Stimulated activated CD8-positive, alpha-beta memory T cell treated with anti-CD3 and anti-CD28 coated beads, Interleukin-4, amount 100 ng/mL, for 48 hours (primary cell): Measurements from ENCODE around the gene ZDHHC1.
"Not testable (repeated sequence)": the region's sequence is repeated elsewhere in the genome, so short reads cannot be mapped to it uniquely, and the experiment has no call there.

Experiments
- DNase-seq: peaks from one replicate; pipeline ENCODE4 v3.0.0-alpha.2; 2020

The ZDHHC1 gene

GRCh38 chr16:67430504-67430976 lies 14.3 kb upstream of the ZDHHC1 start:
- peak; percentile 48 for DNase-seq

DNA sequence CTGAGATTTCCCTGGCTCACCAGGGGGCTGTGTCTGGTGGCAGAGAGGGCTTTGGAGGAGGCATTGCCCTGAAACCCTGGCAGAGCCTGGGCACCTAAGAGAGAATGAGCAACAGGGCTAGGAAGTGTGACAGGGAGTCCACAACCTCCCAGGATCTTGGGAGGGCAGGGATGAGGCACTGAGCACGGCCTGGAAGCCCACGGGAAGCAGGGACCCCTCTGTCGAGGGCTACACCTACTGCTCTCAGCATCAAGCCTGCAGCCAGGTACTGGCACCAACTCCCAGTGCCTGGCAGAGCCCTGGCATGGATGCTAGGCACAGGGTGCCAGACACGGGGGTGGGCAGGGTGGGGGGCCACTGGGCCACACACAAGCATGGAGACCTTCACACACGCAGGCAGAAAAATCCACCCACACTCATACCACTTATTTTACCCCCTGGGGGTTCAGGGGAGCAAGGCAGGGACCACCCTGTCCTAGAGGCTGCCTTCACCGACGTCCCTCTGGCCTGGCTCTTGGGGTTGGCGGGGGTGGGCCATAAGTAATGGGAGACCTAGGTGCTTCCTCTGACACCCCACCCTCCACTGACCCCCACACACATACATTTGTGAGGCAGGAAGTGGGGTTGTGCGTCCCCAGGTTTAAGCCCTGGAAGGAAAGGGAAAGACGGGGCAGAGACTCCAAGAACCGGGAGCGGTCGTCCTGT lies 13.7 kb upstream of the ZDHHC1 start:
- DNase-seq = no peak

DNA sequence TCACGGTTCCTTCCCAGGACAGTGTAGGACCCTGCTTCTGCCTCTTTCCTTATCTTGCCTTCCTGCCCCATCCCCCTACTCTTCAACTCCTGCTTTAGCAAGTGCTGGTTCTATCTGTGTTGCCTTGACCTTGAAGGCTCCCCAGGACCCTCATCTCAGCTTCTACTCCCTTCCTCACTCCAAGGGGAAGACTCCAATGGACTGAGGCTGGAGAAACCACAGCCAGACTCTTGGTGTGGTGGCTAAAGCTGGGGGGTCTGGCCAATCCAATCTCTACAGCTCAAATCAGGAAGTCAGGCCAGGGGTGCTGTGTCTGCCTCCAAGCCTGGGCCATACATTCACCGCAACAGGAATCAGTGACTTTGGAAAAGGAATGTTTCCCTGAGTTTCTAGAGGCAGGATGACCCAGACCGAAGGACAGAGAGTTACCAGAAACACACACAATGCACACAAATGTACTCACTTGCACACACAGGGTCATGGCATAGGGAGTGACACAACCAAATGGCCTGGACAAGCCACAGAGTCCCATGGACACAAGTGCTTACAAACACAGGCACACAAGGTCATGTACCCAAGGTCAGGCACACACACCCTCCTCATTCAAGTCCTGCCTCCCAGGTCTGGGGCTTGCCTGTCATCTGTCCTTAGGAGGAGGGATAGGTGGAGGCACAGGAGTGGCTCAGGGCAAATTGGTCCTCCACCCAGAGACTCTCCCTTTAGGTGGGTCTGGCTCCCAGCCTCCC lies 12.9 kb upstream of the ZDHHC1 start:
- no peak for DNase-seq

GRCh38 chr16:67428146-67428731 lies 12.0 kb upstream of the ZDHHC1 start:
- peak; percentile 79 for DNase-seq

- DNase-seq = no peak
These were observed 10.7 kb upstream of the ZDHHC1 start for GRCh38 chr16:67426950-67427349.

DNA sequence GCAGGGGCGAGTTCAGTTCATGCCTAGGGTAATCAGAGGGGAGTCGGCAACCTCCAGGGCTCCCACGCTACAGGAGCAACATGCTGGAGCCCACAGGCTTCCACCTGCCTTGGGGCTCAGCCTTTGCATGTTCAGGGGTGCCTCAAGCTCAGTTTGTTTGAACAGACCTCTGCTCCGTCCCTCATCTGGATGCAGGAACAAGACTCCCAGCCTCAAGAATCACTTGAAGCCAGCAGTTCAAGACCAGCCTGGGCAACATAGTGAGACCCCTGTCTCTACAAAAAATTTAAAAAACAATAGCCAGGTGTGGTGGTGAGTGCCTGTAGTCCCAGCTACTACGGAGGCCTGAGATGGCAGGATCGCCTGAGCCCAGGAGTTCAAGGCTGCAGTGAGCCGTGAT lies 9.7 kb upstream of the ZDHHC1 start:
- no peak for DNase-seq

DNA sequence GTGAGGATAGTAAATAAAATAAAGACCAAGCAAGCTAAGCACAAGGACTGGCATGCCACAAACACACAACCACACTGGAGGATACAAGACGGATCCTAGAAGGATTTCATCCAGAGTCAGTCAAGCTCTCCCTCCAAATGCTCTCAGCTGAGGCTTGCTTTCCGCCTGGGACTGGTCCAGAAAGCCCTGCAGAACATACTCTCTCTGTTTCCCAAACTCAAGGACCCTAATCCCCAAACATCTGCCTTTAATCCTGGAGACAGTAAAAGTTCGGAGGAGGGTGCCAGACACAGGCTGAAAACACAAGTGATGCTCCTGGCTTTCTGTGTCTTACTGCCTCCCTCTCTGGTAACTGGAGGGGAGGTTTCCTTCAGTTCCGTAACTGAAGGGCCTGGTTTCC lies 9.3 kb upstream of the ZDHHC1 start:
- DNase-seq = no peak

DNA sequence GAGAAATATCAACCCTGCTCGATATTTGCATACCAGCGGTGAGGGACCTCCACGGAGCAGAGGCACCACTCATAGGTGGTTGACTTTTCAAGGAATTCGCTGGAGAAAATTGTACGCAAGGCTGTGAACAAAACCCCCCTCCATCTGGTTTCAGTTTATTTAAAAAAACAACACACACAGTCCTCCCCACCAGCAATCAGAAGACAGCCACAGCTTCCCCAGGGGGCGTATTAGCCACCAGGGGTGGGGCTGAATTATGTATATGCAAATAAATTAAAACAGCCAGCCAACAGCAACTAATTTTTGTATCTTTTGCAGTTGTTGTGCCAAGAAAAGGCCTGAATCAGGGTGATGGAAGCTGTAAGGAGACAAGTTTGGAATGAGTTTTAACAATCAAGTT lies 8.8 kb upstream of the ZDHHC1 start:
- DNase-seq = no peak

DNA sequence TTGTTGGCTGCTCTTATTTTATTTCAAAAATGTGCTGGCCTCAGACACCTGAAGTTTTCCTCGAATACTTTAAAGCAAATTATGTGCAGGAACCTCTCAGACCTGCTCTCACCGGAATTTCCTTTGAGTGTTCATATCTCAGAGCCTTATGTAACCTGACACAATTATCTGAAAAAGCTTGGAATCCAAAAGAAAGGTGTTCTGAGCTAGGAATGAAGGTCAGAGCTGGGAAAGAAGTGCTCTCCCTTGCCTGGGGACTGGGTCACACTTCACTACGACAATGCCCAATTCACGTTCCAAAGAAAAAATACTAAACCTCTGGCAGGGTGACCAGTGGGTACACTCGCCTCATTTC lies 8.0 kb upstream of the ZDHHC1 start:
- no peak for DNase-seq

- DNase-seq = no peak
These were observed 7.5 kb upstream of the ZDHHC1 start for GRCh38 chr16:67423611-67424260.

DNA sequence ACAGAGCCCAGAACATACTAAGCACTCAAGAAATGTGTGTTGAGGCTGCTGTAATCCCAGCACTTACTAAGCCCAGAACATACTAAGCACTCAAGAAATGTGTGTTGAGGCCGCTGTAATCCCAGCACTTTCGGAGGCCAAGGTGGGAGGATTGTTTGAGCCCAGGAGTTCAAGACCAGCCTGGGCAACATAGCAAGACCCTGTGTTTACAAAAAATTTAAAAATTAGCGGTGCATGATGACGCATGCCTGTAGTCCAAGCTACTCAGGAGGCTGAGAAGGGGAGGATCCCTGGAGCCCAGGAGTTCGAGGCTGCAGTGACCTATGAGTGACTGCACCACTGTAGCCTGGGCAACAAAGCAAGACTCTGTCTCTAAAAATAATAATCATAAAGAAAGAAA lies 6.7 kb upstream of the ZDHHC1 start:
- no peak for DNase-seq

GRCh38 chr16:67421030-67421429 lies 4.8 kb upstream of the ZDHHC1 start:
- DNase-seq = no peak

- DNase-seq = no peak
These were observed 3.7 kb upstream of the ZDHHC1 start for GRCh38 chr16:67419931-67420330.

DNA sequence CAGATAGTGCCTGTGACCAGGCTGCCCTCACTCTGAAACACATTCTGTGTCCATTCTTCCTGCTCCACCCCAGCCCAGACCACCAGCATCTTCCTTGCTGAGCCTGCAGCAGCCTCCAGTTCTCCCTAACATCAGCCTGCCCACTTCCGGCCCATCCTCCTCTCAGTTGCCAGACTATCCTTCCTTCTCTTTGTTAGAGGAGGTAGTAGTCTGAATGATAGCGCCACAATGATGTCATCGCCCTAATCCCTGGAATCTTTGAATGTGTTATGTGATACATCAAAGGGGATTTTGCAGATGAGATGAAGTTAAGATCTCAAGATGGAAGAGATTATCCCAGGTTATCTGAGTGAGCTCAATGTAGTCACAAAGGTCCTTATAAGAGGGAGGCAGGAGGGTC lies 3.2 kb upstream of the ZDHHC1 start:
- DNase-seq = no peak

DNA sequence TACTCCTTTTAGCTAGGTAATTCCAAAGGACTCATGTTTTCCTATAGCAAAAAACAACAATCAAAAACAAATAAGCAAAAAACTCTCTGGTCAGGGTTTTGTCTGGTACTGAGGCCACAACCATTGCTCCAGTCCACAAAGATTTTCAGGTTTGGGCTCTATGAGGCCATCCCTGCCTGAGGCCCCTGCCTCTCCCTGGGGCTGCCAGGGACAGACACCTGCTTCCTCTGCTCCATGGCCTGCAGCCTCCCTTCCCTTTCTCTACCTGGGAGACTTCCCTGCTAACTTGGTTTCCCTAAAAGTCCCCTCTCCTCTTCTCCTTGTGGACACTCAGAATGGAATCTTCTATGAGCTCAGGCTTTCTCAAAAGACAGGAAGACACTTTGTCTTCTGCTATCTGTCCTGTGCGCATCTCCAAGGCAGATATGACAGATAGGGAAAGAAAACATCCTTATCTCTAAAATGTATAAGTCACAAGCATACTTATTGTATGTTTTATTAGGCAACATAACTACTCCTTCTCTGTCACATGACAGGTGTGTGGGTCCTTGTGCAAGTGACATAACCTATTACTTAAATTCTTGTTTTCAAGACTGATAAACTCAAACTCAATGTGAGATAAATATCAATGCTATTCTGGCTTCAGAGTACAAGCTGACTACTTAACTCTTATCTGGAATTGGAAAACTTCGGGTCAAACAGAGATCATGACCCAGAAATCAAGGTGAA lies 1.2 kb upstream of the ZDHHC1 start:
- no peak for DNase-seq

DNA sequence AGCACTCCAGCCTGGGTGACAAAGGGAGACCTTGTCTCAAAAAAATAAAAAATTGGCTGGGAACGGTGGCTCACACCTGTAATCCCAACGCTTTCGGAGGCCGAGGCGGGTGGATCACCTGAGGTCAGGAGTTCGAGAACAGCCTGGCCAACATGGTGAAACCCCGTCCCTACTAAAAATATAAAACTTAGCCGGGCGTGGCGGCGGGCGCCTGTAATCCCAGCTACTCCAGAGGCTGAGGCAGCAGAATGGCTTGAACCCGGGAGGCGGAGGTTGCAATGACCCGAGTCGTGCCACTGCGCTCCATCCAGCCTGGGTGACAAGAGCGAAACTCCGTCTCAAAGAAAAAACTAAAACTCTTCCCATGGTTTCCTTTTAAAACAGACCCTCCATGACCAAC lies 856 bp downstream of the ZDHHC1 start:
- not testable (repeated sequence) for DNase-seq

- no peak for DNase-seq
These were observed 2.0 kb downstream of the ZDHHC1 start for GRCh38 chr16:67413978-67414911.

- DNase-seq = no peak
These were observed 4.0 kb downstream of the ZDHHC1 start for GRCh38 chr16:67412294-67412693.

GRCh38 chr16:67411339-67411738 lies 4.9 kb downstream of the ZDHHC1 start:
- DNase-seq = no peak

- DNase-seq = no peak
These were observed 6.6 kb downstream of the ZDHHC1 start for GRCh38 chr16:67409631-67410030.

DNA sequence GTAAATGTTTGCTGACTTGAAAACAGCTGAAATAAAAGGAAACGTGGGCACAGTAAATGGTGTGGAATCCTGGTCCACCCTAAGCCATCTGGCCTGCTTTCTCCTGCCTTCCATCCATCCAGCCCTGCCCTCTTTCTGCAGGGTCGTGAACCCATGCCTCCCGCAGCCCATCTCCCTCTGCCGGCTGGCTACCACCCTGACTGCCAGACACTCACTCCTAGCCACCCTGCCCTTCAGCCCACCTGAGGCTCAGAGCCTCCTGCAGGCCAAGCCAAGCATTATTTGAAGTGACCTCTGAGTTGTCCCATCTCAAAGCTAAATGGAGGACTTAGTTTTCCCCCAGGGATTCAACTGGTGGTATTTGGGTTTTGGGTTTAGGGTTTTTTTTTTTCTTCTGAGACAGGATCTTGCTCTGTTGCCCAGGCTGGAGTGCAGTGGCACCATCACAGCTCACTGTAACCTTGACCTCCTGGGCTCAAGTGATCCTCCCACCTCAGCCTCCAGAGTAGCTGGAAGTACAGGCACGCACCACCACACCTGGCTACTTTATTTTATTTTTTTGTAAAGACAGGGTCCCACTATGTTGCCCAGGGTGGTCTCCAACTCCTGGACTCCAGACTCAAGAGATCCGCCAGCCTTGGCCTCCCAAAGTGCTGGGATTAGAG lies 8.4 kb downstream of the ZDHHC1 start:
- no peak for DNase-seq
